Stimulated activated CD8-positive, alpha-beta memory T cell treated with anti-CD3 and anti-CD28 coated beads, Interleukin-2, amount 100 ng/mL, for 1 hour (primary cell): ENCODE results near the gene FGGY.
"Not testable (repeated sequence)": the region's sequence is repeated elsewhere in the genome, so short reads cannot be mapped to it uniquely, and the experiment has no call there.

Experiments
- DNase-seq, 2 donors: peaks; one replicate each; pipeline ENCODE4 v3.0.0-alpha.2; 2020; ENCODE audit warnings: low read depth in 2 of 2

The FGGY gene

GRCh38 chr1:59703226-59703917, 406.5 kb downstream of the FGGY start:
- DNase-seq, result no peak

GRCh38 chr1:59703918-59704378, 407.1 kb downstream of the FGGY start:
- no peak for DNase-seq

GRCh38 chr1:59704716-59705115, 407.8 kb downstream of the FGGY start:
- DNase-seq, result no peak

GRCh38 chr1:59705466-59706302, 408.8 kb downstream of the FGGY start:
- DNase-seq, result no peak

GRCh38 chr1:59706303-59706599, 409.4 kb downstream of the FGGY start:
- no peak for DNase-seq

- DNase-seq, result no peak
Measured at GRCh38 chr1:59707178-59707791, 410.4 kb downstream of the FGGY start.

- DNase-seq, result no peak
Measured at GRCh38 chr1:59709333-59709732, 412.4 kb downstream of the FGGY start.

GRCh38 chr1:59710920-59711319, 414.0 kb downstream of the FGGY start:
- not testable (repeated sequence) for DNase-seq

- no peak for DNase-seq
Measured at GRCh38 chr1:59714219-59714618, 417.3 kb downstream of the FGGY start.

GRCh38 chr1:59714966-59715365, 418.1 kb downstream of the FGGY start:
- no peak for DNase-seq

GRCh38 chr1:59716832-59717231, 419.9 kb downstream of the FGGY start:
- DNase-seq, result no peak

- DNase-seq, result no peak
Measured at GRCh38 chr1:59718064-59718988, 421.4 kb downstream of the FGGY start.

GRCh38 chr1:59718989-59719360, 422.1 kb downstream of the FGGY start:
- no peak for DNase-seq

- no peak for DNase-seq
Measured at GRCh38 chr1:59720326-59721115, 423.6 kb downstream of the FGGY start.

- no peak for DNase-seq
Measured at GRCh38 chr1:59730302-59730701, 433.4 kb downstream of the FGGY start.

GRCh38 chr1:59730759-59731478, 434.0 kb downstream of the FGGY start:
- DNase-seq, result no peak

GRCh38 chr1:59731591-59731990, 434.7 kb downstream of the FGGY start:
- DNase-seq, result no peak

- no peak for DNase-seq
Measured at GRCh38 chr1:59732214-59732955, 435.5 kb downstream of the FGGY start.

- DNase-seq, result no peak
Measured at GRCh38 chr1:59733443-59734141, 436.7 kb downstream of the FGGY start.
